Measurements from ENCODE around the gene ERN2. TPM values are rescaled to one million over a fixed set of nuclear protein-coding genes. Genes with fewer than 3 reads are reported as not detected.

ERN2 gene
- total RNA-seq, 1 donor from 2014 or later = 1.8 TPM

DNA sequence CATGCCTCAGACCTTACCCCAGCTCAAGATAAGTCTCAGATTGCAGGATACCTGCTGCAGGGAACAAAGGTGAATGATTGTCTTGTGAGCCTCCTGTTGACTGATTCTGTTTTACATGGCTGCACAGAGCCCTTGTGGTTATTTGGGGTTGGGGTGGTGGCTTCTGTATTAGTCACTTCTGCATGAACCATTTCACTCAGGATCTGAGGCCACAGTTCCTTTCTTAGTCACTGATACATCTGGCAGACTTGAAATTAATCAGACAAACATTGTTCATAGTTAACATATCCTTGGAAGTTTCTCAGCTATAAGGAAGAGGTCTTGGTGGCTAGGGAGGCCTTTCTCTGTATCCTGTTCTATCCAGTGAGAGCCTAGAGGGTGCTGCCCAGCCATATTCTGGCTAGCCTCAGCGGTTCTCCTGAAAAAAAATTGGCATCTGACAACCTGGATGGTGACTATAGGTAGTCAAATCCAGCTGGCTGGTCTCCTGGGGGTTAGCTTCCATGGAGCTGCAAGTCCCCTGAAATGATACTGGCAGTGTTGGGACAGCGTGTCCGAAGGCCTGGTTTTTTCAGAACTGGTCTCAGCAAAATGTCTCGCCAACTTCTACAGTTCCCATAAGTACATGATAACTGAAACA, 42.8 kb downstream of the ERN2 start:
- Histone ChIP-seq H3K9ac (no peak overlapping the region), H3K36me3 (no peaks in the 10 kb centered on the region), H4K20me1 (ENCODE audit: low read depth) (peaks cover 9% of the 10 kb centered on the region), H3K4me2 (no peak overlapping the region), H3K4me1 (peaks cover 19% of the 10 kb centered on the region), H3K27ac (no peak overlapping the region), H3K27me3 (no peaks in the 10 kb centered on the region), H3K9me3 (ENCODE audit: low read depth) (no peaks in the 10 kb centered on the region), H3K4me3 (no peak overlapping the region), H3F3A (ENCODE audit: low read depth) (peaks cover 27% of the 10 kb centered on the region), H3K79me2 (ENCODE audit: low read depth) (no peaks in the 10 kb centered on the region), H2AFZ (replicated peaks) (no peak overlapping the region)
- Mint-ChIP-seq H3K4me3 (no peak overlapping the region), H3K9me3 (no peaks in the 10 kb centered on the region), H3K4me1 (peaks cover 5% of the 10 kb centered on the region), H3K27ac (no peak overlapping the region), H3K27me3 (ENCODE audit: insufficient read depth, low read depth) (no peaks in the 10 kb centered on the region), H3K36me3 (peaks cover 14% of the 10 kb centered on the region)
- DNase-seq (ENCODE audit: low spot score) = no peak
- no peak for TF ChIP-seq EZH2 (IDR thresholded peaks at IDR 0.05)
- TF ChIP-seq, protein P1, sequence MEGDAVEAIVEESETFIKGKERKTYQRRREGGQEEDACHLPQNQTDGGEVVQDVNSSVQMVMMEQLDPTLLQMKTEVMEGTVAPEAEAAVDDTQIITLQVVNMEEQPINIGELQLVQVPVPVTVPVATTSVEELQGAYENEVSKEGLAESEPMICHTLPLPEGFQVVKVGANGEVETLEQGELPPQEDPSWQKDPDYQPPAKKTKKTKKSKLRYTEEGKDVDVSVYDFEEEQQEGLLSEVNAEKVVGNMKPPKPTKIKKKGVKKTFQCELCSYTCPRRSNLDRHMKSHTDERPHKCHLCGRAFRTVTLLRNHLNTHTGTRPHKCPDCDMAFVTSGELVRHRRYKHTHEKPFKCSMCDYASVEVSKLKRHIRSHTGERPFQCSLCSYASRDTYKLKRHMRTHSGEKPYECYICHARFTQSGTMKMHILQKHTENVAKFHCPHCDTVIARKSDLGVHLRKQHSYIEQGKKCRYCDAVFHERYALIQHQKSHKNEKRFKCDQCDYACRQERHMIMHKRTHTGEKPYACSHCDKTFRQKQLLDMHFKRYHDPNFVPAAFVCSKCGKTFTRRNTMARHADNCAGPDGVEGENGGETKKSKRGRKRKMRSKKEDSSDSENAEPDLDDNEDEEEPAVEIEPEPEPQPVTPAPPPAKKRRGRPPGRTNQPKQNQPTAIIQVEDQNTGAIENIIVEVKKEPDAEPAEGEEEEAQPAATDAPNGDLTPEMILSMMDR (IDR thresholded peaks at IDR 0.05) = no peak
- no peak for TF ChIP-seq EZH2phosphoT487 (IDR thresholded peaks at IDR 0.05)

DNA sequence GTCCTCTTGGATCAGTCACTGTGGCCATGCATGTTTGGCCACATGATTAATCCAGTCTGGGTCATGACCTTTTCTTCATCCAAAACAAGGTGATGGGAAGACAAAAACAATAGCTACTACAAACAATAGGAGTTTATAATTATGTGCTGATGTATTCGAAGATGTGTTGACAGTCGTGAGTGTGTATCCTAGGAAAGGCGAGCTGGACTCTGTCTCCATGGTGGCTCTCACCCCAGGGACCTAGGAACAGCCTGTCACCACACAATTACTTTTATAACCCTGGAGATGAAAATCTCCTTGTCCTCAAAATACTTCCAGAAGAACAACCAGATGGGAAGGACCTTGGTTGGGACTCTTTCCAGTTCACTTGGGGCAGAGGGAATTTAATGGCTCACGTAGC, 44.1 kb downstream of the ERN2 start:
- Histone ChIP-seq H3K79me2 (ENCODE audit: low read depth) (no peaks in the 10 kb centered on the region), H3K4me3 (no peak overlapping the region), H2AFZ (replicated peaks) (no peak overlapping the region), H4K20me1 (ENCODE audit: low read depth) (peaks cover 8% of the 10 kb centered on the region), H3K36me3 (no peaks in the 10 kb centered on the region), H3K4me2 (no peak overlapping the region), H3F3A (ENCODE audit: low read depth) (peaks cover 14% of the 10 kb centered on the region), H3K27ac (no peak overlapping the region), H3K9me3 (ENCODE audit: low read depth) (no peaks in the 10 kb centered on the region), H3K9ac (no peak overlapping the region), H3K4me1 (peaks cover 9% of the 10 kb centered on the region), H3K27me3 (no peaks in the 10 kb centered on the region)
- no peak for DNase-seq (ENCODE audit: low spot score)
- Mint-ChIP-seq H3K27me3 (ENCODE audit: insufficient read depth, low read depth) (no peaks in the 10 kb centered on the region), H3K27ac (no peak overlapping the region), H3K4me3 (no peak overlapping the region), H3K9me3 (no peaks in the 10 kb centered on the region), H3K36me3 (peaks cover 21% of the 10 kb centered on the region), H3K4me1 (peaks cover 3% of the 10 kb centered on the region)
- TF ChIP-seq EZH2 (IDR thresholded peaks at IDR 0.05) = no peak
- TF ChIP-seq, protein P1 (IDR thresholded peaks at IDR 0.05) = no peak
- TF ChIP-seq EZH2phosphoT487 (IDR thresholded peaks at IDR 0.05) = no peak

DNA sequence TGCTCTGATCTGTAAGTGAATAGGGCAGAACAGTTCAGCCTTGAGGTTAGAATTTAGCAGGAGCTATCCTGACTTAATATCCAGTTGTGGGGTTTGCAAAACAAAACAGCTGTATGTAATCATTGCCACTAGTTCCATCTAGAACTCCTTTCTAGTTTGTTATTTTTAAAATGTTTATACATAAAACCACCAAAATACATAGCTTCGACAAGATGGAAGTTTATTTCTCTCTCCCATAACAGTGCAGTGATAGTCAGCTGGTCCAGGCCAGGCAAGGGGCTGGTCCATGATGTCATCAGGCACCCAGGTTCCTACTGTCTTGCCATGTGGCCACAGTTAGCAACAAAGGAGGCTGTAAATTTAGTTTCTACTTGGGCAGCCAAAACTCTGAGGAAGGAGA, 44.8 kb downstream of the ERN2 start:
- DNase-seq (ENCODE audit: low spot score) = no peak
- no peaks in the 10 kb centered on the region for H3K79me2 ChIP-seq (ENCODE audit: low read depth)
- TF ChIP-seq, protein P1 (IDR thresholded peaks at IDR 0.05) = no peak
- no peak for TF ChIP-seq EZH2phosphoT487 (IDR thresholded peaks at IDR 0.05)
- no peak for TF ChIP-seq EZH2 (IDR thresholded peaks at IDR 0.05)
- no peak overlapping the region for H3K27ac Mint-ChIP-seq
- no peak overlapping the region for H3K27ac ChIP-seq
- H3K9me3 ChIP-seq (ENCODE audit: low read depth) = no peaks in the 10 kb centered on the region
- no peaks in the 10 kb centered on the region for H3K27me3 ChIP-seq
- H3K36me3 ChIP-seq = no peaks in the 10 kb centered on the region
- peaks cover 3% of the 10 kb centered on the region for H3K4me1 ChIP-seq
- peaks cover 8% of the 10 kb centered on the region for H3F3A ChIP-seq (ENCODE audit: low read depth)
- H2AFZ ChIP-seq (replicated peaks) = no peak overlapping the region
- peaks cover 1% of the 10 kb centered on the region for H4K20me1 ChIP-seq (ENCODE audit: low read depth)
- H3K9ac ChIP-seq = no peak overlapping the region
- no peaks in the 10 kb centered on the region for H3K9me3 Mint-ChIP-seq
- no peak overlapping the region for H3K4me2 ChIP-seq
- peaks cover 22% of the 10 kb centered on the region for H3K36me3 Mint-ChIP-seq
- H3K4me3 ChIP-seq = no peak overlapping the region
- H3K4me1 Mint-ChIP-seq = no peaks in the 10 kb centered on the region
- H3K4me3 Mint-ChIP-seq = no peak overlapping the region
- no peaks in the 10 kb centered on the region for H3K27me3 Mint-ChIP-seq (ENCODE audit: insufficient read depth, low read depth)

Measured in neural progenitor cell (in vitro differentiated cells).